Mucosa of descending colon (tissue), 3 donors: Measurements from ENCODE around the gene NSUN3. TPM values are rescaled to one million over a fixed set of nuclear protein-coding genes. Genes with fewer than 3 reads are reported as not detected.
"Not testable (repeated sequence)": the region's sequence is repeated elsewhere in the genome, so short reads cannot be mapped to it uniquely, and the experiment has no call there.

Experiments used
- ATAC-seq: fragments of 200-7000 bp; cut with Tn5 transposase; one replicate; pipeline ENCODE4 v1.9.1; 2020; ENCODE audit warnings: mild to moderate bottlenecking, moderate library complexity
- DNase-seq, 3 donors: peaks; one replicate each; pipeline ENCODE4 v3.0.0-alpha.2; 2020
- H3K36me3 ChIP-seq: fragments of 200-600 bp; one replicate; pipeline ENCODE4 v1.8.0; 2021; ENCODE audit warnings: low read depth, mild to moderate bottlenecking
- H3K4me1 ChIP-seq: fragments of 200-600 bp; one replicate; pipeline ENCODE4 v1.8.0; 2021; ENCODE audit warnings: low read depth, mild to moderate bottlenecking
- H3K4me3 ChIP-seq: fragments of 200-600 bp; one replicate; pipeline ENCODE4 v1.8.0; 2021; ENCODE audit warnings: mild to moderate bottlenecking
- H3K9me3 ChIP-seq: fragments of 200-600 bp; one replicate; pipeline ENCODE4 v1.8.0; 2021; ENCODE audit warnings: mild to moderate bottlenecking
- CTCF ChIP-seq: fragments of 200-600 bp; IDR thresholded peaks from one replicate; pipeline ENCODE4 v1.8.0; 2022; ENCODE audit warnings: antibody characterized with exemption, mild to moderate bottlenecking
- intact Hi-C, 2 donors: fragments of 100-400 bp; cut with DNase I in 1 of 2; cut with micrococcal nuclease in 1 of 2; formaldehyde crosslinking; loops; one replicate each; pipeline versions ENCODE4 v1.11.0 to v1.11.1; 2022; cut with DNase I, micrococcal nuclease
- total RNA-seq, 3 donors: library from RNA; stranded (reverse); fragmentation: NEBNext Ultra II Directional in 2 of 3; extraction: Animal tissue kit (Norgen Biotek cat#: 25700) in 2 of 3; gene quantifications; one replicate each; pipeline versions ENCODE4 v1.2.1 to v1.2.4, GENCODE V29; 2021 to 2023
- donor health status: DM: no; HTN: no; CAD: no; lungs with moderate emphysema.
- donor health status: DM: no; HTN: no; CAD: no.
- donor health status: DM: no; HTN: yes; CAD: no.

Gene NSUN3
- total RNA-seq, 3 donors from 2014 or later, result 18.6 to 33.9 (median 23.0) TPM

- Histone ChIP-seq H3K9me3 (no peaks in the 10 kb centered on the region), H3K4me1 (peaks cover 14% of the 10 kb centered on the region), H3K36me3 (no peaks in the 10 kb centered on the region), H3K4me3 (no peak overlapping the region)
- DNase-seq (no peak), ATAC-seq (no peak)
- intact Hi-C loops, result no loop called here
- TF ChIP-seq CTCF, result no peak
Observed at GRCh38 chr3:94070341-94070911, 7.6 kb downstream of the NSUN3 start.

DNA sequence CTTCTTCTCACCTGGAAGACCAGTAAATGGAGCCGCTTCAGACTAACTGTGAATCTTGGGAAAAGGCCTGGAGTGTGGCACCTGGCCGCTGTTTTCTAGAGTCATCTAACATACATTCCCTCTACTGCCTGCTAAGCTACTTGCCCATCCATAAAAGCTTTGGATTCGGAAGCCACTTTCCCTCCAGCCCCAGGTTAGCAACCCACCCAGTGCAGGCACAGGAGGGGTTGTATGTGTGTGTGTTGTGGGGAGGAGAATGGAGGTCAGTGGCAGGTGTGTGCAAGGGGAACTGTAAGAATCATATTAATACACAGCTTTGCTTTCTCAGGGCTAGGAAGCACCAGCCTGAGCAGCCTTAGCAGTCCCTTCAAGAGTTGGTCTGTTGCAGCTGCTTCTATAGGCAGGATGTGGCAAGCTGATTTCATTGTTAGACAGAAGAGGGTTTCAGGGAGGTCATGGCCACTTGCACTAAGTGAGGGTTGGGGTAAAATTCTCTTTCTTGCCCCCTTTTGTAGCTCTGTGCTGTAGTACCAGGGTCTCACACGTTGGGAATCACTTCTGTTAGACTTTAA is 8.9 kb downstream of the NSUN3 start:
- ATAC-seq, result no peak
- no peaks in the 10 kb centered on the region for H3K9me3 ChIP-seq
- H3K4me3 ChIP-seq, result no peak overlapping the region
- no peak for DNase-seq
- TF ChIP-seq CTCF, result no peak
- peaks cover 5% of the 10 kb centered on the region for H3K4me1 ChIP-seq
- intact Hi-C loops, result no loop called here
- H3K36me3 ChIP-seq, result no peaks in the 10 kb centered on the region

DNA sequence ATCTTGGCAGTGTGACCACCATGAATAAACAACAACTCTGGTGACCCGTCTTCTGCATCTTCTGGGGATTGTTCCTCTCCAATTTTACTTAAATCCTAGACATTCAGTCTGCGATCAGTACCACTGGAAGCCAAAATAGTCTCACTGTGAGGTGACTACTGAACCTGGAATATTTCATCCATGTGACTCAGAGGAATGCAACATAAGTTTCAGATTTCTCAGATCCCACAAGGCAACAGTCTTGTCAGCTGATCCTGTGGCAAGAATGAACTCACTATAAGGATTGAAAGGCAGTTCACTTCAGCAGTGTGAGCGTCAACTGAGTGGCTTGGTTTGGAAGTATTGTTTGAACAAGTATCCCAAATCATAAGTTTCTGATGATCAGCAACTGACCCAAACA is 13.2 kb downstream of the NSUN3 start:
- Histone ChIP-seq H3K4me1 (peaks cover 7% of the 10 kb centered on the region), H3K36me3 (no peaks in the 10 kb centered on the region), H3K9me3 (no peaks in the 10 kb centered on the region), H3K4me3 (no peak overlapping the region)
- ATAC-seq (no peak), DNase-seq (no peak)
- intact Hi-C loops, result no loop called here
- TF ChIP-seq CTCF, result no peak

GRCh38 chr3:94080552-94080951 is 17.7 kb downstream of the NSUN3 start:
- intact Hi-C loops, H3K36me3 ChIP-seq, H3K4me1 ChIP-seq, H3K4me3 ChIP-seq, H3K9me3 ChIP-seq: not testable (repeated sequence)
- peak; percentile 51 for ATAC-seq
- peak; percentile 54 to 61 (median 55) for DNase-seq

DNA sequence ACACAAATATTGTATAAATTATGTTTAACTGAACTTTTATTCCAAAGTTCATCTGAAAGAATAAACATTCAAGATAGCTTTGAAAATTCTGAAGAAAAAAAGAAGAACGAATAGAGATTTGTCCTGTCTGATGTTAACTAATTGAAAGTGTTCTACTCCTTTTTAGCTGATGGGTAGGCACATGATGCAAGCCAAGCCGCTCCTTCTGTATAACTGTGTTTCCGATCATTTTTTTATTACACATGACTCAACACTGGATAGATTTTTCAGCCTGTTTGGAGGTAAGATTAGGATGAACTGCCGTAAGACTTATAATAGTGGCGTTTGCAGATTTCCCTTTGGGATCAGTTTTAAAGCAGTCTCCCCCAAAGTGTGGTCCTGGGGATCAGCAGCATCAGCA is 19.0 kb downstream of the NSUN3 start:
- peak; percentile 72 for ATAC-seq
- TF ChIP-seq CTCF, result no peak
- Histone ChIP-seq H3K36me3 (no peaks in the 10 kb centered on the region), H3K4me3 (peak overlapping the region; percentile 7), H3K9me3 (no peaks in the 10 kb centered on the region), H3K4me1 (peaks cover 7% of the 10 kb centered on the region)
- no peak for DNase-seq
- intact Hi-C loops, result no loop called here

DNA sequence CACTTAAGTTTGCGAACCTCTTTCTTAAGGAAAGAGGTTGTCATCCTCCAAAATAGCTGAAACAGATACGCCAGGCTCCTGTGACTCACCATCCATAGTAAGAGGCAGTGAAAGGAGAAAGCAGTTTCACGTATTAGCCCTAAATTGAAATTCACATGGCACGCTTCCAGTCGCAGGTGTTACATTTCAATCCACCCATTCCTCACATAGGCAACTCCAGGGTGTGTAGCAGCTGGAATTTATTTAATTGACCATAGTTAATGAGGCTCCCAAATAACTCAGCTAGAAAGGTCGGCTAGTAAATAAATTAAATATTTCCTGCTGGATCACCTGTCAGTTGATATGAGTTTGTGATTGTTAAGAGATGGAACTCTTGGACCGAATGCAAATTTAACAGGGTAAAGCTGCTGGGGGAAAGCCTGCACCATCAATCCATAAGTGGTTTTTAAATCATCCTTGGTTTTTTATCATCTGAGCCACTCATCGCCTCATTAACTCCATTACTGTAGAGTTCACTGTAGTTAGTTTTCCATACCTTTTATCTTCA is 19.6 kb downstream of the NSUN3 start:
- H3K9me3 ChIP-seq, result no peaks in the 10 kb centered on the region
- peaks cover 7% of the 10 kb centered on the region for H3K4me1 ChIP-seq
- TF ChIP-seq CTCF, result no peak
- ATAC-seq (no peak), DNase-seq (no peak)
- no peaks in the 10 kb centered on the region for H3K36me3 ChIP-seq
- no peak overlapping the region for H3K4me3 ChIP-seq
- intact Hi-C loops, result no loop called here
